GM12878 (cell line): ENCODE data around the gene CACNB3. TPM values are rescaled to one million over a fixed set of nuclear protein-coding genes. Genes with fewer than 3 reads are reported as not detected.
A peak's percentile ranks its signal among the peaks of the same experiment; 100 is the strongest.

Experiments
- ATAC-seq: fragments of 200-7000 bp; cut with Tn5 transposase; 3 replicates; pipeline ENCODE4 v1.9.1; 2020; ENCODE audit warnings: mild to moderate bottlenecking, moderate library complexity
- Bru-seq: library from RNA; stranded (reverse); fragments of 400-500 nt; gene quantifications from one replicate; lab custom pipeline; 2021; lab: Mats Ljungman, UMichigan
- BruChase-seq, 2 experiments: library from RNA; stranded (reverse); fragments of 400-500 nt; gene quantifications; one replicate each; lab custom pipeline; 2021; lab: Mats Ljungman, UMichigan
- BruUV-seq: library from RNA; stranded (reverse); fragments of 400-500 nt; replicated peaks from 2 replicates; lab custom pipeline; 2021; lab: Mats Ljungman, UMichigan
- CTCF ChIA-PET: fragments of 300-600 bp; sonication (Branson Sonifier 250); formaldehyde crosslinking; extraction: SDS; loops from one replicate; lab custom pipeline; 2021; ENCODE audit warnings: inconsistent platforms; lab: Yijun Ruan, JAX
- POLR2A ChIA-PET: fragments of 350-600 bp; formaldehyde crosslinking; extraction: SDS; loops from one replicate; lab custom pipeline; 2021; ENCODE audit warnings: inconsistent platforms; lab: Charles Lee
- RAD21 ChIA-PET: fragments of 300-600 bp; sonication (Branson Sonifier 250); formaldehyde crosslinking; loops from one replicate; lab custom pipeline; 2023; ENCODE audit warnings: antibody characterized with exemption; ENCODE audit not compliant: unreplicated experiment; lab: Charles Lee
- SMC1A ChIA-PET: fragments of 300-600 bp; sonication (Branson Sonifier 250); formaldehyde crosslinking; loops from one replicate; lab custom pipeline; 2023; ENCODE audit not compliant: unreplicated experiment, uncharacterized antibody; lab: Charles Lee
- DNase-seq: peaks from one replicate; pipeline ENCODE4 v3.0.0-alpha.2; 2011; ENCODE audit warnings: low read depth, low spot score
- FAIRE-seq: peaks from 3 replicates; lab custom pipeline; 2011; peaks lifted over from hg19 to GRCh38; lab: Jason Lieb, UNC
- H2AFZ ChIP-seq: 2 replicates; pipeline ENCODE4 v1.6.0; 2011; ENCODE audit warnings: low read depth, low read length, control low read depth; ENCODE audit not compliant: control insufficient read depth
- H3K27ac ChIP-seq: 2 replicates; pipeline ENCODE4 v1.5.1; 2011; ENCODE audit warnings: control low read depth; ENCODE audit not compliant: control insufficient read depth, insufficient read depth
- H3K27me3 ChIP-seq, 2 experiments: replicated peaks in 1 of 2; 2 replicates each; pipeline versions ENCODE4 v1.6.0 to v1.6.1; 2011; ENCODE audit warnings: low read length in 1 of 2; ENCODE audit not compliant: control insufficient read depth in 2 of 2, insufficient read depth in 2 of 2
- H3K36me3 ChIP-seq, 2 experiments: 2 replicates each; pipeline ENCODE4 v1.5.1; 2011; ENCODE audit warnings: low read length in 1 of 2; ENCODE audit not compliant: control insufficient read depth in 2 of 2, insufficient read depth in 2 of 2
- H3K4me1 ChIP-seq: 2 replicates; pipeline ENCODE4 v1.6.1; 2011; ENCODE audit warnings: mild to moderate bottlenecking, low read length, moderate library complexity, mixed read lengths; ENCODE audit not compliant: control insufficient read depth, insufficient read depth
- H3K4me2 ChIP-seq: 2 replicates; pipeline ENCODE4 v1.6.0; 2011; ENCODE audit warnings: control low read depth; ENCODE audit not compliant: control insufficient read depth, insufficient read depth
- H3K4me3 ChIP-seq: fragments of 200-600 bp; sonication (generic); 2 replicates; pipeline ENCODE4 v1.5.1; 2016
- H3K79me2 ChIP-seq: 2 replicates; pipeline ENCODE4 v1.6.0; 2011; ENCODE audit warnings: low read length; ENCODE audit not compliant: control insufficient read depth, insufficient read depth
- H3K9ac ChIP-seq: 2 replicates; pipeline ENCODE4 v1.8.0; 2011; ENCODE audit warnings: low read length, control low read depth, mixed read lengths; ENCODE audit not compliant: control insufficient read depth, insufficient read depth
- H3K9me3 ChIP-seq: replicated peaks from 3 replicates; pipeline ENCODE4 v1.5.1; 2011; ENCODE audit warnings: mild to moderate bottlenecking, low read length; ENCODE audit not compliant: control insufficient read depth, insufficient read depth
- H4K20me1 ChIP-seq: 2 replicates; pipeline ENCODE4 v1.6.0; 2011; ENCODE audit not compliant: control insufficient read depth, insufficient read depth
- CBFB ChIP-seq: IDR thresholded peaks from 2 replicates; pipeline ENCODE4 v1.6.1; 2016; ENCODE audit warnings: antibody characterized with exemption, low read depth
- EGR1 ChIP-seq, 2 experiments: IDR thresholded peaks; 1 replicate in 1 of 2; 2 replicates in 1 of 2; pipeline ENCODE4 v1.6.1; 2011 to 2012; ENCODE audit warnings: low read depth in 2 of 2, low read length in 2 of 2, borderline replicate concordance in 1 of 2, mild to moderate bottlenecking in 1 of 2, moderate library complexity in 1 of 2
- GATAD2B ChIP-seq: fragments of 450-650 bp; conservative IDR thresholded peaks from 2 replicates; pipeline ENCODE4 v1.6.1; 2017; ENCODE audit warnings: low read depth, mild to moderate bottlenecking, moderate library complexity
- HDAC2 ChIP-seq: fragments of 200-600 bp; sonication (generic); IDR thresholded peaks from 2 replicates; pipeline ENCODE4 v1.6.1; 2017
- HDGF ChIP-seq: fragments of 450-650 bp; IDR thresholded peaks from 2 replicates; pipeline ENCODE4 v1.6.1; 2016; ENCODE audit warnings: antibody characterized with exemption
- IKZF1 ChIP-seq: fragments of 450-650 bp; conservative IDR thresholded peaks from 2 replicates; pipeline ENCODE4 v1.6.1; 2017; ENCODE audit warnings: antibody characterized with exemption, mild to moderate bottlenecking
- IKZF2 ChIP-seq, 2 experiments: fragments of 450-650 bp; IDR thresholded peaks; 2 replicates each; pipeline ENCODE4 v1.6.1; 2017; ENCODE audit warnings: mild to moderate bottlenecking in 2 of 2, moderate library complexity in 2 of 2
- MLLT1 ChIP-seq: fragments of 450-650 bp; IDR thresholded peaks from 2 replicates; pipeline ENCODE4 v1.6.1; 2016; ENCODE audit warnings: mild to moderate bottlenecking
- NBN ChIP-seq: fragments of 450-650 bp; IDR thresholded peaks from 2 replicates; pipeline ENCODE4 v1.6.1; 2016
- NFXL1 ChIP-seq: fragments of 450-650 bp; IDR thresholded peaks from 2 replicates; pipeline ENCODE4 v1.6.1; 2017; ENCODE audit warnings: antibody characterized with exemption, mild to moderate bottlenecking, borderline replicate concordance
- PML ChIP-seq: IDR thresholded peaks from 2 replicates; pipeline ENCODE4 v1.6.1; 2012; ENCODE audit warnings: low read length, inconsistent platforms
- RELB ChIP-seq: fragments of 450-650 bp; IDR thresholded peaks from 2 replicates; pipeline ENCODE4 v1.6.1; 2017; ENCODE audit warnings: low read depth, mild to moderate bottlenecking, moderate library complexity
- ZSCAN29 ChIP-seq: fragments of 450-650 bp; IDR thresholded peaks from 2 replicates; pipeline ENCODE4 v1.6.1; 2017; ENCODE audit warnings: mild to moderate bottlenecking, moderate library complexity
- WGBS: methylation state at CpG from one replicate; pipeline ENCODE4 v1.1.6; 2016; ENCODE audit warnings: low lambda C conversion rate; ENCODE audit not compliant: insufficient replicate concordance, insufficient coverage; ENCODE audit errors: missing lambda C conversion rate; 5-methylcytosine and 5-hydroxymethylcytosine counted together
- in situ Hi-C: fragments of 300-500 bp; cut with MboI; formaldehyde crosslinking; loops from 9 replicates; pipeline ENCODE4 v1.14.3; 2018; ENCODE audit warnings: mixed read lengths
- intact Hi-C: fragments of 100-400 bp; cut with micrococcal nuclease; formaldehyde crosslinking; loops from one replicate; pipeline ENCODE4 v1.14.2; 2022; ENCODE audit not compliant: unreplicated experiment
- long read RNA-seq, 2 experiments: library from polyadenylated mRNA; unstranded; transcript quantifications; one replicate each; pipeline ENCODE4 v2.0.0, GENCODE V29; 2019 to 2020
- polyA minus RNA-seq, 3 experiments: library from RNA; depleted of rRNA, polyadenylated mRNA; stranded (reverse); fragments of >200 nt; gene quantifications; 2 replicates each; pipeline ENCODE4 v1.2.3, GENCODE V29; 2011
- polyA plus RNA-seq, 11 experiments: library from polyadenylated mRNA; depleted of rRNA in 4 of 11; unstranded in 6 of 11; stranded (reverse) in 5 of 11; fragments of >200 nt; fragmentation: Nextera tagmentation in 4 of 11; fragmentation: Illumina TruSeq in 1 of 11; extraction: Ambion mirVana in 4 of 11; extraction: Trizol in 1 of 11; gene quantifications; 1 replicate in 1 of 11; 2 replicates in 10 of 11; pipeline versions ENCODE4 v1.2.1 to v1.2.3, GENCODE V29; 2011 to 2016; ENCODE audit warnings: inconsistent platforms in 2 of 11, missing spikeins in 2 of 11, low read depth in 1 of 11
- total RNA-seq, 4 experiments: library from RNA; depleted of rRNA in 3 of 4; stranded (reverse); fragments of >200 nt in 3 of 4; fragmentation: Illumina TruSeq in 1 of 4; extraction: Trizol in 1 of 4; gene quantifications; 2 replicates each; pipeline versions ENCODE4 v1.2.1 to v1.2.3, GENCODE V29; 2013 to 2021

CACNB3 gene
- 11.6 and 12.2 TPM in 2 replicates for total RNA-seq (2013; cell fraction: nucleolus; rRNA removed)
- total RNA-seq (2014; rRNA removed) = 1.0 and 1.3 TPM in 2 replicates
- total RNA-seq (2014; rRNA removed; fragmentation: Illumina TruSeq; extraction: Trizol) = 0.83 and 1.9 TPM in 2 replicates
- total RNA-seq (2021) = 2.6 and 2.7 TPM in 2 replicates
- 1.9 TPM for polyA plus RNA-seq (2011; ENCODE audit: low read depth)
- 3.8 and 5.0 TPM in 2 replicates for polyA plus RNA-seq (2011; rRNA removed)
- polyA plus RNA-seq (2011; cell fraction: cytosol; rRNA removed) = 3.2 and 4.7 TPM in 2 replicates
- polyA plus RNA-seq (2011; cell fraction: nucleus; rRNA removed) = 34.8 and 42.9 TPM in 2 replicates
- 4.2 and 4.4 TPM in 2 replicates for polyA plus RNA-seq (2012)
- 1.00 and 1.5 TPM in 2 replicates for polyA plus RNA-seq (2014; fragmentation: Illumina TruSeq; extraction: Trizol)
- under 1 TPM; 0.80 to 0.86 TPM for polyA plus RNA-seq (2014; fragmentation: Nextera tagmentation; extraction: Ambion mirVana)
- 1.9 and 2.3 TPM in 2 replicates for polyA plus RNA-seq (2014; rRNA removed)
- polyA plus RNA-seq (2016; fragmentation: Nextera tagmentation; extraction: Ambion mirVana) = 1 to 10 TPM in 1 of 2 experiments, under 1 TPM in 1; 0.78 to 2.1 TPM
- polyA minus RNA-seq (2011; rRNA and poly(A)+ RNA removed) = 2.3 and 4.2 TPM in 2 replicates
- polyA minus RNA-seq (2011; cell fraction: cytosol; rRNA and poly(A)+ RNA removed) = 3.1 and 4.1 TPM in 2 replicates
- 6.8 and 8.8 TPM in 2 replicates for polyA minus RNA-seq (2011; cell fraction: nucleus; rRNA and poly(A)+ RNA removed)
- Bru-seq, nascent RNA = percentile 49 among the genes with signal in this experiment
- percentile 44 among the genes with signal in this experiment for BruChase-seq, experiment 1, labeled RNA remaining after a 6-hour chase
- BruChase-seq, experiment 2, labeled RNA remaining after a 2-hour chase = percentile 46 among the genes with signal in this experiment
- long read RNA-seq, experiment 1 = 0 reads
- long read RNA-seq, experiment 2, partial matches to known transcripts = 0 of 1 reads
- long read RNA-seq, experiment 2, other reads (novel, unspliced or antisense) = 0 of 1 reads

- Histone ChIP-seq H3K27ac (no peak within 1 kb of the TSS), H3K9me3 (no peaks in the 10 kb centered on the region), H3K36me3 (no peaks in the 10 kb centered on the region), H4K20me1 (no peaks in the 10 kb centered on the region), H3K9ac (no peak within 1 kb of the TSS; the same call in 1 of the 2 replicates), H3K4me2 (peak within 1 kb of the TSS; percentile 94), H3K4me1 (peaks cover 7% of the 10 kb centered on the region), H3K79me2 (no peaks in the 10 kb centered on the region), H2AFZ (peak within 1 kb of the TSS; percentile 78), H3K4me3 (peak within 1 kb of the TSS; percentile 65), H3K27me3 (peaks cover 3% of the 10 kb centered on the region in 2 experiments; a peak in 3 of 4 replicates)
- 11% methylated on average over 10 of the region's 79 CpGs for WGBS
- DNase-seq = no peak
- intact Hi-C loops (no loop called here), in situ Hi-C loops (no loop called here)
- ChIA-PET POLR2A (no interaction called here), CTCF (interaction anchor here (0.5 to 5.7 kb wide), 8 partner anchors 11 to 270 kb away, joined by 3 to 58 read pairs (median 6); partner anchors contain the start of genes DDX23 and FKBP11), SMC1A (no interaction called here), RAD21 (no interaction called here)
- no TSS peak for BruUV-seq
- peak; percentile 52 for ATAC-seq
- no peak for FAIRE-seq
- TF ChIP-seq IKZF2 (IDR thresholded peaks at IDR 0.05) (peak; percentile 29 to 43; a peak in 2 of 4 replicates), IKZF1 (peak; percentile 46), HDAC2 (no peak), NFXL1 (peak; percentile 24; the same call in 1 of the 2 replicates), PML (no peak), GATAD2B (0 out of 2 replicates have a peak, but pooled peaks have one; percentile 26), EGR1 (IDR thresholded peaks at IDR 0.05; ENCODE audit: borderline replicate concordance in 1 of 2, low read depth in 2 of 2, low read length in 2 of 2) (peak in 1 of 2 experiments; percentile 86; a peak in 2 of 3 replicates), MLLT1 (peak; percentile 60; the same call in 1 of the 2 replicates), ZSCAN29 (no peak), HDGF (peak; percentile 80), RELB (0 out of 2 replicates have a peak, but pooled peaks have one; percentile 30), CBFB (no peak), NBN (peak; percentile 49; the same call in 1 of the 2 replicates)
These were observed at the start of gene CACNB3 for GRCh38 chr12:48817873-48818830. Gene CACNB3, plus strand, starts transcription at chr12:48818496. Its CDS starts 434 bp downstream, at chr12:48818930.
